ENCODE measurements around the gene PLEKHG2. TPM values are rescaled to one million over a fixed set of nuclear protein-coding genes. Genes with fewer than 3 reads are reported as not detected.

The PLEKHG2 gene
- total and polyA plus RNA-seq, 2 donors from 2014 or later = 8.5 to 29.7 TPM

GRCh38 chr19:39413272-39413910 lies 922 bp downstream of the PLEKHG2 start:
- peak overlapping the region in 2 of 3 donors; percentile 65 to 77 for H3K9ac ChIP-seq (ENCODE audit: low read length in 3 of 3)
- H3K36me3 ChIP-seq (ENCODE audit: control insufficient read depth in 2 of 3, insufficient read depth in 3 of 3, low read length in 3 of 3) = peaks cover 0 to 5% (median 2%) of the 10 kb centered on the region in 3 donors
- intact Hi-C loops (cut with DNase I) = no loop called here
- FAIRE-seq (no peak), DNase-seq (peak; percentile 86 to 94 (median 91))
- no peak for TF ChIP-seq CTCF (IDR thresholded peaks at IDR 0.05; ENCODE audit: borderline replicate concordance, extremely low read depth, insufficient read depth)
- H3K9me3 ChIP-seq (ENCODE audit: control insufficient read depth in 2 of 3, insufficient read depth in 1 of 3, low read length in 3 of 3) = no peaks in the 10 kb centered on the region
- H3K27ac ChIP-seq (ENCODE audit: low read depth in 2 of 2, low read length in 2 of 2) = peak overlapping the region; percentile 47 to 86
- H3K4me1 ChIP-seq (ENCODE audit: control insufficient read depth in 2 of 3, insufficient read depth in 2 of 3, low read depth in 1 of 3, low read length in 3 of 3) = peaks cover 14 to 26% (median 19%) of the 10 kb centered on the region in 3 donors
- H3K4me3 ChIP-seq (ENCODE audit: low read length in 3 of 3) = peak overlapping the region; percentile 62 to 99 (median 80)
- no peaks in the 10 kb centered on the region for H3K27me3 ChIP-seq (ENCODE audit: control insufficient read depth, insufficient read depth, low read length)

GRCh38 chr19:39413911-39414608 lies 1.6 kb downstream of the PLEKHG2 start:
- Histone ChIP-seq H3K4me1 (ENCODE audit: control insufficient read depth in 2 of 3, insufficient read depth in 2 of 3, low read depth in 1 of 3, low read length in 3 of 3) (peaks cover 14 to 23% (median 15%) of the 10 kb centered on the region in 3 donors), H3K4me3 (ENCODE audit: low read length in 3 of 3) (peak overlapping the region; percentile 62 to 99 (median 80)), H3K27me3 (ENCODE audit: control insufficient read depth, insufficient read depth, low read length) (no peaks in the 10 kb centered on the region), H3K9ac (ENCODE audit: low read length in 3 of 3) (peak overlapping the region; percentile 33 to 65 (median 51)), H3K9me3 (ENCODE audit: control insufficient read depth in 2 of 3, insufficient read depth in 1 of 3, low read length in 3 of 3) (no peaks in the 10 kb centered on the region), H3K36me3 (ENCODE audit: control insufficient read depth in 2 of 3, insufficient read depth in 3 of 3, low read length in 3 of 3) (peaks cover 0 to 4% (median 2%) of the 10 kb centered on the region in 3 donors), H3K27ac (ENCODE audit: low read depth in 2 of 2, low read length in 2 of 2) (peak overlapping the region; percentile 47 to 86)
- FAIRE-seq (no peak), DNase-seq (peak in 3 of 5 donors; percentile 43 to 83 (median 79))
- intact Hi-C loops (cut with DNase I) = no loop called here
- no peak for TF ChIP-seq CTCF (IDR thresholded peaks at IDR 0.05; ENCODE audit: borderline replicate concordance, extremely low read depth, insufficient read depth)

GRCh38 chr19:39415111-39416046 lies 2.9 kb downstream of the PLEKHG2 start:
- intact Hi-C loops (cut with DNase I) = no loop called here
- no peak for TF ChIP-seq CTCF (IDR thresholded peaks at IDR 0.05; ENCODE audit: borderline replicate concordance, extremely low read depth, insufficient read depth)
- no peak for FAIRE-seq

More at GRCh38 chr19:39415111-39416046, 2.9 kb downstream of the PLEKHG2 start:
- Histone ChIP-seq H3K36me3 (ENCODE audit: control insufficient read depth in 2 of 3, insufficient read depth in 3 of 3, low read length in 3 of 3) (peaks cover 0 to 8% (median 2%) of the 10 kb centered on the region in 3 donors), H3K4me1 (ENCODE audit: control insufficient read depth in 2 of 3, insufficient read depth in 2 of 3, low read depth in 1 of 3, low read length in 3 of 3) (peaks cover 13 to 20% (median 15%) of the 10 kb centered on the region in 3 donors), H3K9me3 (ENCODE audit: control insufficient read depth in 2 of 3, insufficient read depth in 1 of 3, low read length in 3 of 3) (no peaks in the 10 kb centered on the region), H3K27ac (ENCODE audit: low read depth in 2 of 2, low read length in 2 of 2) (no peak overlapping the region), H3K4me3 (ENCODE audit: low read length in 3 of 3) (peak overlapping the region in 2 of 3 donors; percentile 21 to 99), H3K9ac (ENCODE audit: low read length in 3 of 3) (peak overlapping the region in 1 of 3 donors; percentile 22), H3K27me3 (ENCODE audit: control insufficient read depth, insufficient read depth, low read length) (no peaks in the 10 kb centered on the region)
- DNase-seq = peak in 1 of 5 donors; percentile 66

All from kidney (tissue), 14 donors.